ENCODE measurements around the gene TOM1L2. TPM values are rescaled to one million over a fixed set of nuclear protein-coding genes. Genes with fewer than 3 reads are reported as not detected.

The TOM1L2 gene
- total RNA-seq, 4 donors from 2014 or later, result 55.5 to 118 (median 73.3) TPM

DNA sequence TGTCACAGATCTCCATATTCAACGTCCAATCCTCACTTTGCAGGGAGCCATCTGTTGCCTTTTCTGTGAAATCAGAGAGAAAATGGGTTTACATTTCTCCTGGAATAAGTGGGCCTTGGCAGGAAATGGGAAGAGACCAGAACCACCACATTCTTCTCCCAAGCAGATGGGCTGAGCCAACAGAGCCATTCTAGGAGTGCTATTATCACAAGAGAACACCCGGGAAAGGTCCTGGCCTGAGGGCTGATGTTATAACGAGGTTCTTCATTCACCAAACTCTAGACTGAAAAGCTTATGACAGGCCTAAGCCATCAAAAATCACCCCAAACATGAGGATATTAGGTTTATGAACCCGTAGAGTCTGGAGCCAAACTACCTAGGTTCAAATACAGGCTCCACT lies 64.7 kb downstream of the TOM1L2 start:
- no peak for DNase-seq

GRCh38 chr17:17906418-17907215 lies 65.6 kb downstream of the TOM1L2 start:
- TF ChIP-seq, protein P1, sequence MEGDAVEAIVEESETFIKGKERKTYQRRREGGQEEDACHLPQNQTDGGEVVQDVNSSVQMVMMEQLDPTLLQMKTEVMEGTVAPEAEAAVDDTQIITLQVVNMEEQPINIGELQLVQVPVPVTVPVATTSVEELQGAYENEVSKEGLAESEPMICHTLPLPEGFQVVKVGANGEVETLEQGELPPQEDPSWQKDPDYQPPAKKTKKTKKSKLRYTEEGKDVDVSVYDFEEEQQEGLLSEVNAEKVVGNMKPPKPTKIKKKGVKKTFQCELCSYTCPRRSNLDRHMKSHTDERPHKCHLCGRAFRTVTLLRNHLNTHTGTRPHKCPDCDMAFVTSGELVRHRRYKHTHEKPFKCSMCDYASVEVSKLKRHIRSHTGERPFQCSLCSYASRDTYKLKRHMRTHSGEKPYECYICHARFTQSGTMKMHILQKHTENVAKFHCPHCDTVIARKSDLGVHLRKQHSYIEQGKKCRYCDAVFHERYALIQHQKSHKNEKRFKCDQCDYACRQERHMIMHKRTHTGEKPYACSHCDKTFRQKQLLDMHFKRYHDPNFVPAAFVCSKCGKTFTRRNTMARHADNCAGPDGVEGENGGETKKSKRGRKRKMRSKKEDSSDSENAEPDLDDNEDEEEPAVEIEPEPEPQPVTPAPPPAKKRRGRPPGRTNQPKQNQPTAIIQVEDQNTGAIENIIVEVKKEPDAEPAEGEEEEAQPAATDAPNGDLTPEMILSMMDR (IDR thresholded peaks at IDR 0.05), result no peak
- TF ChIP-seq POLR2A (IDR thresholded peaks at IDR 0.05), result no peak
- DNase-seq, result no peak
- intact Hi-C loops (cut with DNase I), result no loop called here
- Histone ChIP-seq H3K4me3 (no peak overlapping the region), H3K4me1 (peaks cover 0 to 36% (median 5%) of the 10 kb centered on the region in 3 donors), H3K9me3 (no peaks in the 10 kb centered on the region), H3K27me3 (no peaks in the 10 kb centered on the region), H3K27ac (peak overlapping the region in 1 of 4 donors; percentile 30), H3K36me3 (peaks cover 0 to 53% (median 6%) of the 10 kb centered on the region in 3 donors)
- 65 to 67% methylated on average over 8 to 10 of the region's 10 CpGs for WGBS, 2 donors

More for the DNA sequence above, 64.7 kb downstream of the TOM1L2 start:
- 71 to 87% methylated on average over 3 to 4 of the region's 4 CpGs for WGBS, 2 donors
- Histone ChIP-seq H3K27me3 (no peaks in the 10 kb centered on the region), H3K4me1 (peaks cover 0 to 28% (median 0%) of the 10 kb centered on the region in 3 donors), H3K27ac (no peak overlapping the region), H3K9me3 (no peaks in the 10 kb centered on the region), H3K36me3 (peaks cover 0 to 44% (median 6%) of the 10 kb centered on the region in 3 donors), H3K4me3 (no peak overlapping the region)
- intact Hi-C loops (cut with DNase I), result no loop called here
- no peak for TF ChIP-seq POLR2A (IDR thresholded peaks at IDR 0.05)
- TF ChIP-seq, protein P1 (IDR thresholded peaks at IDR 0.05), result no peak

- H3K4me3 ChIP-seq, result no peak overlapping the region
- 83 to 88% methylated on average over 5 of the region's 5 CpGs for WGBS, 2 donors
- H3K9me3 ChIP-seq, result no peaks in the 10 kb centered on the region
- no peak overlapping the region for H3K27ac ChIP-seq
- intact Hi-C loops (cut with DNase I), result no loop called here
- H3K4me1 ChIP-seq, result peaks cover 11 to 38% (median 21%) of the 10 kb centered on the region in 3 donors
- H3K27me3 ChIP-seq, result no peaks in the 10 kb centered on the region
- no peak for TF ChIP-seq POLR2A (IDR thresholded peaks at IDR 0.05)
- TF ChIP-seq, protein P1 (IDR thresholded peaks at IDR 0.05), result no peak
- H3K36me3 ChIP-seq, result peaks cover 0 to 58% (median 6%) of the 10 kb centered on the region in 3 donors
- no peak for DNase-seq
Observed at GRCh38 chr17:17905036-17905320, 67.2 kb downstream of the TOM1L2 start.

GRCh38 chr17:17904166-17905035 lies 67.8 kb downstream of the TOM1L2 start:
- H3K27me3 ChIP-seq, result no peaks in the 10 kb centered on the region
- peaks cover 0 to 64% (median 6%) of the 10 kb centered on the region in 3 donors for H3K36me3 ChIP-seq
- H3K9me3 ChIP-seq, result no peaks in the 10 kb centered on the region
- H3K4me3 ChIP-seq, result no peak overlapping the region
- peaks cover 11 to 44% (median 23%) of the 10 kb centered on the region in 3 donors for H3K4me1 ChIP-seq
- H3K27ac ChIP-seq, result no peak overlapping the region
- intact Hi-C loops (cut with DNase I), result no loop called here
- TF ChIP-seq, protein P1 (IDR thresholded peaks at IDR 0.05), result no peak
- TF ChIP-seq POLR2A (IDR thresholded peaks at IDR 0.05), result no peak
- no peak for DNase-seq
- 82 to 87% methylated on average over 7 of the region's 9 CpGs for WGBS, 2 donors

GRCh38 chr17:17902877-17903276 lies 69.3 kb downstream of the TOM1L2 start:
- H3K36me3 ChIP-seq, result peaks cover 9 to 79% (median 13%) of the 10 kb centered on the region in 3 donors
- H3K9me3 ChIP-seq, result no peaks in the 10 kb centered on the region
- H3K27ac ChIP-seq, result no peak overlapping the region
- H3K4me1 ChIP-seq, result peaks cover 11 to 46% (median 23%) of the 10 kb centered on the region in 3 donors
- 66 to 88% methylated on average over 3 to 4 of the region's 4 CpGs for WGBS, 2 donors
- H3K4me3 ChIP-seq, result no peak overlapping the region
- no peak for DNase-seq
- intact Hi-C loops (cut with DNase I), result no loop called here
- H3K27me3 ChIP-seq, result no peaks in the 10 kb centered on the region
- no peak for TF ChIP-seq POLR2A (IDR thresholded peaks at IDR 0.05)
- TF ChIP-seq, protein P1 (IDR thresholded peaks at IDR 0.05), result no peak
